ENCODE measurements around the gene ZBED1.
A peak's percentile ranks its signal among the peaks of the same experiment; 100 is the strongest.

ZBED1 gene

GRCh38 chrX:2501559-2502102 is 855 bp upstream of the ZBED1 start:
- no peak for FAIRE-seq

GRCh38 chrX:2500091-2500802 is 529 bp downstream of the ZBED1 start:
- TF ChIP-seq SPI1 (IDR thresholded peaks at IDR 0.05; ENCODE audit: low read depth, low read length), result no peak
- no peak for TF ChIP-seq POU2F2 (IDR thresholded peaks at IDR 0.05; ENCODE audit: low read depth, low read length)
- TF ChIP-seq TAF1 (IDR thresholded peaks at IDR 0.05; ENCODE audit: low read depth, low read length), result no peak
- no peak for TF ChIP-seq POLR2A (IDR thresholded peaks at IDR 0.05; ENCODE audit: low read depth, low read length)
- no peak; the same call in 1 of the 2 replicates for TF ChIP-seq POLR2AphosphoS5 (IDR thresholded peaks at IDR 0.05; ENCODE audit: low read depth, low read length)
- no peak for TF ChIP-seq PAX5 (IDR thresholded peaks at IDR 0.05; ENCODE audit: insufficient read depth, low read length, severe bottlenecking)
- DNase-seq (ENCODE audit: insufficient read length, low spot score) (no peak), FAIRE-seq (no peak)

More at GRCh38 chrX:2501559-2502102, 855 bp upstream of the ZBED1 start:
- TF ChIP-seq POU2F2 (IDR thresholded peaks at IDR 0.05; ENCODE audit: low read depth, low read length), result no peak
- no peak for DNase-seq (ENCODE audit: insufficient read length, low spot score)

- TF ChIP-seq POLR2AphosphoS5 (IDR thresholded peaks at IDR 0.05; ENCODE audit: low read depth, low read length), result no peak
- TF ChIP-seq TAF1 (IDR thresholded peaks at IDR 0.05; ENCODE audit: low read depth, low read length), result no peak
- TF ChIP-seq PAX5 (IDR thresholded peaks at IDR 0.05; ENCODE audit: insufficient read depth, low read length, severe bottlenecking), result no peak
- TF ChIP-seq POU2F2 (IDR thresholded peaks at IDR 0.05; ENCODE audit: low read depth, low read length), result no peak
- no peak for TF ChIP-seq SPI1 (IDR thresholded peaks at IDR 0.05; ENCODE audit: low read depth, low read length)
- TF ChIP-seq POLR2A (IDR thresholded peaks at IDR 0.05; ENCODE audit: low read depth, low read length), result no peak
- DNase-seq (ENCODE audit: insufficient read length, low spot score) (no peak), FAIRE-seq (no peak)
Measured at GRCh38 chrX:2499507-2499906, 1.3 kb downstream of the ZBED1 start.

- no peak for FAIRE-seq
- TF ChIP-seq POLR2AphosphoS5 (IDR thresholded peaks at IDR 0.05; ENCODE audit: low read depth, low read length), result no peak
- no peak for TF ChIP-seq PAX5 (IDR thresholded peaks at IDR 0.05; ENCODE audit: insufficient read depth, low read length, severe bottlenecking)
- TF ChIP-seq TAF1 (IDR thresholded peaks at IDR 0.05; ENCODE audit: low read depth, low read length), result no peak
- no peak for TF ChIP-seq POU2F2 (IDR thresholded peaks at IDR 0.05; ENCODE audit: low read depth, low read length)
- DNase-seq (ENCODE audit: insufficient read length, low spot score), result no peak
Measured at GRCh38 chrX:2498781-2499302, 1.9 kb downstream of the ZBED1 start.

GRCh38 chrX:2497961-2498780 is 2.6 kb downstream of the ZBED1 start:
- no peak for FAIRE-seq
- no peak for TF ChIP-seq SPI1 (IDR thresholded peaks at IDR 0.05; ENCODE audit: low read depth, low read length)
- no peak for TF ChIP-seq POLR2AphosphoS5 (IDR thresholded peaks at IDR 0.05; ENCODE audit: low read depth, low read length)
- no peak for TF ChIP-seq POLR2A (IDR thresholded peaks at IDR 0.05; ENCODE audit: low read depth, low read length)
- no peak for TF ChIP-seq TAF1 (IDR thresholded peaks at IDR 0.05; ENCODE audit: low read depth, low read length)
- TF ChIP-seq POU2F2 (IDR thresholded peaks at IDR 0.05; ENCODE audit: low read depth, low read length), result no peak
- no peak for TF ChIP-seq PAX5 (IDR thresholded peaks at IDR 0.05; ENCODE audit: insufficient read depth, low read length, severe bottlenecking)
- no peak for DNase-seq (ENCODE audit: insufficient read length, low spot score)

- peak; percentile 33; the same call in 1 of the 2 replicates for TF ChIP-seq POLR2AphosphoS5 (IDR thresholded peaks at IDR 0.05; ENCODE audit: low read depth, low read length)
- TF ChIP-seq POLR2A (IDR thresholded peaks at IDR 0.05; ENCODE audit: low read depth, low read length), result peak; percentile 47; the same call in 1 of the 2 replicates
- no peak for TF ChIP-seq SPI1 (IDR thresholded peaks at IDR 0.05; ENCODE audit: low read depth, low read length)
- DNase-seq (ENCODE audit: insufficient read length, low spot score) (no peak), FAIRE-seq (no peak)
Measured at GRCh38 chrX:2495595-2495994, 5.2 kb downstream of the ZBED1 start.

GRCh38 chrX:2492531-2493218 is 8.1 kb downstream of the ZBED1 start:
- TF ChIP-seq POLR2A (IDR thresholded peaks at IDR 0.05; ENCODE audit: low read depth, low read length), result no peak
- TF ChIP-seq SPI1 (IDR thresholded peaks at IDR 0.05; ENCODE audit: low read depth, low read length), result no peak
- no peak for TF ChIP-seq POLR2AphosphoS5 (IDR thresholded peaks at IDR 0.05; ENCODE audit: low read depth, low read length)
- TF ChIP-seq TAF1 (IDR thresholded peaks at IDR 0.05; ENCODE audit: low read depth, low read length), result no peak
- no peak for TF ChIP-seq POU2F2 (IDR thresholded peaks at IDR 0.05; ENCODE audit: low read depth, low read length)
- DNase-seq (ENCODE audit: insufficient read length, low spot score) (no peak), FAIRE-seq (no peak)

GRCh38 chrX:2490634-2491033 is 10.1 kb downstream of the ZBED1 start:
- no peak for FAIRE-seq
- DNase-seq (ENCODE audit: insufficient read length, low spot score), result no peak
- no peak for TF ChIP-seq TAF1 (IDR thresholded peaks at IDR 0.05; ENCODE audit: low read depth, low read length)
- TF ChIP-seq PAX5 (IDR thresholded peaks at IDR 0.05; ENCODE audit: insufficient read depth, low read length, severe bottlenecking), result no peak
- no peak for TF ChIP-seq SPI1 (IDR thresholded peaks at IDR 0.05; ENCODE audit: low read depth, low read length)
- TF ChIP-seq POU2F2 (IDR thresholded peaks at IDR 0.05; ENCODE audit: low read depth, low read length), result no peak
- TF ChIP-seq POLR2A (IDR thresholded peaks at IDR 0.05; ENCODE audit: low read depth, low read length), result no peak
- no peak for TF ChIP-seq POLR2AphosphoS5 (IDR thresholded peaks at IDR 0.05; ENCODE audit: low read depth, low read length)
